ENCODE data around the gene KRT37. TPM values are rescaled to one million over a fixed set of nuclear protein-coding genes. Genes with fewer than 3 reads are reported as not detected.

KRT37 gene
- total RNA-seq, 1 experiment from 2014 or later: not detected

- DNase-seq: no peak
- H2AK5ac ChIP-seq (ENCODE audit: insufficient read length, low read length): no peak overlapping the region
- no peaks in the 10 kb centered on the region for H3K4me1 ChIP-seq (ENCODE audit: insufficient read depth, low read length)
- H4K8ac ChIP-seq (replicated peaks; ENCODE audit: insufficient read length, low read depth, low read length): no peak overlapping the region
- no peaks in the 10 kb centered on the region for H3K9me3 ChIP-seq (ENCODE audit: control insufficient read depth, low read depth, low read length)
- no peak overlapping the region for H2BK120ac ChIP-seq (ENCODE audit: low read depth, low read length, poor library complexity, severe bottlenecking)
- no peak overlapping the region for H3K9ac ChIP-seq (ENCODE audit: extremely low read depth, insufficient read length, low read length)
- no peak overlapping the region for H3K56ac ChIP-seq (ENCODE audit: insufficient read length, low read depth, low read length)
- H4K5ac ChIP-seq (ENCODE audit: insufficient read length, low read depth, low read length): no peak overlapping the region
- no peak overlapping the region for H2BK20ac ChIP-seq (ENCODE audit: low read depth, low read length, poor library complexity, severe bottlenecking)
- no peak overlapping the region for H3K14ac ChIP-seq (ENCODE audit: insufficient read depth, low read length)
- no peak overlapping the region for H2BK5ac ChIP-seq (ENCODE audit: insufficient read length, low read length)
- H4K20me1 ChIP-seq (ENCODE audit: control insufficient read depth, insufficient read depth, insufficient read length): no peaks in the 10 kb centered on the region
- no peaks in the 10 kb centered on the region for H3K27me3 Mint-ChIP-seq (ENCODE audit: low read depth)
- no peaks in the 10 kb centered on the region for H3K27me3 ChIP-seq (ENCODE audit: insufficient read depth, low read length)
- peaks cover 0 to 10% of the 10 kb centered on the region in 2 experiments; a peak in 3 of 5 replicates for H3K9me3 Mint-ChIP-seq
- H3K4me2 ChIP-seq (ENCODE audit: insufficient read depth, insufficient read length, low read length): no peak overlapping the region
- H3K79me2 ChIP-seq (ENCODE audit: insufficient read depth, low read length): no peaks in the 10 kb centered on the region
- no peak overlapping the region for H3K18ac ChIP-seq (ENCODE audit: insufficient read length, low read depth, low read length)
- no peak overlapping the region for H3K27ac Mint-ChIP-seq
- H3K36me3 Mint-ChIP-seq (ENCODE audit: insufficient read depth in 1 of 3, low read depth in 3 of 3): 0 out of 7 replicates have a peak, but pooled peaks cover 0 to 2% (median 0%) of the 10 kb centered on the region in 3 experiments
- peaks cover 0 to 5% of the 10 kb centered on the region in 2 experiments; a peak in 1 of 4 replicates for H3K4me1 Mint-ChIP-seq
- no peak overlapping the region for H3K4me3 Mint-ChIP-seq
- H4K91ac ChIP-seq (ENCODE audit: insufficient read length, low read depth, low read length): no peak overlapping the region
- no peak overlapping the region for H2BK12ac ChIP-seq (ENCODE audit: insufficient read length, low read depth, low read length)
- no peak overlapping the region for H2BK15ac ChIP-seq (ENCODE audit: low read depth, low read length)
- no peak for TF ChIP-seq CTCF (conservative IDR thresholded peaks at IDR 0.05)
- H3K27ac ChIP-seq (ENCODE audit: insufficient read length, low read depth, low read length): no peak overlapping the region
- H3K79me1 ChIP-seq (ENCODE audit: insufficient read depth, low read depth, low read length, poor library complexity, severe bottlenecking): no peaks in the 10 kb centered on the region
- H3K23ac ChIP-seq (ENCODE audit: insufficient read length, low read depth, low read length): no peak overlapping the region
- H2AFZ ChIP-seq (ENCODE audit: low read length): no peak overlapping the region
- H3K4ac ChIP-seq (ENCODE audit: low read depth, low read length): no peak overlapping the region
- no peaks in the 10 kb centered on the region for H3K23me2 ChIP-seq (ENCODE audit: insufficient read length, low read depth, low read length, poor library complexity, severe bottlenecking)
- no CpG with 5 or more reads among the region's 4 CpGs for WGBS (ENCODE audit: extremely low coverage, insufficient read length, low lambda C conversion rate)
- H3T11ph ChIP-seq (ENCODE audit: low read length): no peak overlapping the region
Measured at GRCh38 chr17:41387670-41388069, 36.7 kb downstream of the KRT37 start.
